G401 (cell line): ENCODE measurements around the gene DBN1. TPM values are rescaled to one million over a fixed set of nuclear protein-coding genes. Genes with fewer than 3 reads are reported as not detected.

Experiments used
- DNase-seq: peaks from one replicate; pipeline ENCODE4 v3.0.0-alpha.2; 2015; ENCODE audit warnings: low spot score
- in situ Hi-C: cut with HindIII; loops from 2 replicates; pipeline ENCODE4 v1.10.0; 2016; ENCODE audit warnings: low sequenced_read_pairs, mixed read lengths
- total RNA-seq: library from RNA; depleted of rRNA; stranded (reverse); fragments of >200 nt; shearing (Covaris generic); gene quantifications from 2 replicates; pipeline ENCODE4 v1.2.3, GENCODE V29; 2014

Gene DBN1
- total RNA-seq, 1 experiment from 2014 or later: 295 TPM

GRCh38 chr5:177447611-177448243 is 25.7 kb downstream of the DBN1 start:
- peak; percentile 36 for DNase-seq
- in situ Hi-C loops: loop anchor here (5.0 to 10.0 kb wide), 2 partner anchors 40 to 103 kb away; partner anchors contain the start of gene F12

DNA sequence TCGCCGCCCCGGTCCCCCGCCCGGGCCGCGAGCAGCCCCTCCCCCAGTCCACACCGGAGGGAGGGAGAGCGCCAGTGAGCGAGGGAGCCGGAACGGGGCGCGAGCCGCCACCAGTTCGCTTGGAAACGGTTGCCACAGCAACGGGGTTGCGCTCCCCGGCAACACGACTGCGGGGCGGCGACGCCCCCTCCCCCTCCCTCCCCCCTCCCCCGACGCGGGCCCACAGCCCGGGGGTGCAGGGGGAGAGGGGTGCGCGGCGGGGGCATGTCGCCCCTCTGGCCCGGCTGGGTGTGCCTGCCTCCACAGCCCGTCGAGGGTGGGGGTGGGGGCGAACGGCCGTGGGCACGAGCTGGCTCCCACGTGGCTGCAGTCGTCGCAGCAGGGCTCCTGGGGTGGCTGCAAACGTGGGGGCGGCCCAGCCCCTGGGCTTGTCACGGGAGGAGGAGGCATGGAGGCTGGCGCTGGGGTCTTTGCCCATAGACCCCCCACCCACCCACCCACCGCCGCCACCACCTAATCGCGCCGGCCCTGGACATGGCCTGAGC is 26.3 kb downstream of the DBN1 start:
- DNase-seq: peak; percentile 52
- in situ Hi-C loops: loop anchor here (5.0 to 10.0 kb wide), 2 partner anchors 40 to 102 kb away; partner anchors contain the start of gene F12

- in situ Hi-C loops: loop anchor here (5.0 to 10.0 kb wide), 2 partner anchors 39 to 102 kb away; partner anchors contain the start of gene F12
- peak; percentile 70 for DNase-seq
These were observed 27.0 kb downstream of the DBN1 start, which contains the start of gene PRR7 for GRCh38 chr5:177446200-177447065. Gene PRR7, plus strand, starts transcription at chr5:177446814. Its CDS starts 8,254 bp downstream, at chr5:177455068.

GRCh38 chr5:177445917-177446199 is 27.6 kb downstream of the DBN1 start:
- in situ Hi-C loops: loop anchor here (5.0 to 10.0 kb wide), 2 partner anchors 39 to 101 kb away; partner anchors contain the start of gene F12
- no peak for DNase-seq

DNA sequence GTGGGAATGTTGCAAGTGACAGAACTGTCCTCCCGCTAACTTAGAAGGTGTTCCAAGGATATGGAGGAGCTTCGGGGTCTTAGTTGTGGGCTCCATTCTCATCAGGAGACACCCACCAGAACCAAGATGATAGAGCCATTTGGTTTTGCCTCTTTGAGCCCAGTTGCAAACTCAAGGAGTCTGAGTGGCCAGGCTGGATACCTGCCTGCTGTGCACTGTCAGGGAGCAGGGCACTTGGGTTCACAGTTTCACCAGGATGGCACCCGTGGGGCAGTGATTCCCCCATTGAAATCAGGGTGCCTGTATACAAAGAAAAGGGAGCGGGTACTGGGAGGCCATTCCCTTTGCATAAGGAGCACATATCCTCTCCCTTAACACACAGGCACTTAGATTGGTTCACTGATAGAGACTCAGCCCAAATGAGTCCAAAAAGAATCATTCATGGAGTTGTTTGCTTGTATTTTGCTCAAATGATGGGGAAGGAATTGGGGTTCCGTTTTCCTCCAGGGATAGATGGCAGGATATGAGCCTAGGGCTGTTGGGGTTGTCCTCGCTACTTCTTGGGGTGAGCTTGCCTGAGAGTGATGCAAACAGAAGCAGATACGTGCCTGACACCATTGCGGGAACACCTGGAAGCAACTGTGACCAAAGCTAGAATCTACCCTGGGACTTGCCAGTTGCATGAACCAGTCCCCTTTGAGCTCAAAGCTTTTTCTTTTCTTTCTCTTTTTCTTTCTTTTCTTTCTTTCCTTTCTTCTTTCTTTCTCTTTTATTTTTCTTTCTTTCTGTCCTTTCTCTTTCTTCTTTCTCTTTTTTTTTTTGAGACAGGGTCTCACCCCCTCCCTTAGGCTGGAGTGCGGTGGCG is 28.1 kb downstream of the DBN1 start:
- no peak for DNase-seq
- in situ Hi-C loops: loop anchor here (5.0 to 10.0 kb wide), 2 partner anchors 38 to 100 kb away; partner anchors contain the start of gene F12

DNA sequence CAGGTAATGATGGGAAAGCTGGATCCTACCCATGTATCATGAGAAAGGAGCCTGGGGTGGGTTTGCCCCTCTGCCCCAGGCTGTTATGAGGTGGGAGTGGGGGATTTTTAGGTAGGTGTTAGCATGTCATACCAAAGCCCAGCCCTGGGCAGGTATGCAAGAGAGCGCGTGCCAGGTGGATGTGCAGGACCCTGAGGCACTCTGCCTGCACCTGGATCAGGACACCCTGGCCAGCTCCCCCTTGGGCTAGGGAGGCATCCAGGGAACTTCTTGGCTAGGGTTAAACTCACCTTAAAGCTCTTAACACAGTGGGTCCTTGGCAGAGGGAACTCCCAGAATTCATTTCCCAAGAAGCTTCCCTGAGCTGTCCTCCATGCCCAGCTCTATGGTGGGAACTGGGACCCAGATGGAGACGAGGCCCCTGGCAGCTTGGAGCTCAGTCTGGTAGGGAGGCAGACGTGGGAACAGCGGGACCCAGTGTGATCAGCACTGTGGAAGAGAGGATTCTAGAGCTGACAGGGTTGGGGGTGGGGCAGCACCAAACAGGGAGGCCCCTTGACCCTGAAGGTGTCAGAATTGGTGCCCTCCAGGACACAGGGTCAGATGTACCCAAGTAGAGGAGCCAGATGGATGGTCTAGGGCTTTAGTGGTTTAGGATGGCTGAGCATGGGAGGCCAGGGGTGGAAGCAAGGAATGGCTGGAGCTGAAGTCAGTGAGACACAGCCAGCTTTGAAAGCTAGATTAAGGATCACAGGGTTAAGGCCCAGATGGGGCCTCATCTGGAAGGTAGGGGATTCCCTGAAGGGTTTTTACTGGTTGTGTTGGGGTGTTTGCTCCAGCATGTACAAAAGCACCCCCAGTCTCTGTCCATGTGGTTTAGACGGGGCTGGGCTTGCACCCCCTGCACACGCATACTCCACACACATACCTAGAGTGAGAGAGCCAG is 29.1 kb downstream of the DBN1 start:
- DNase-seq: no peak
- in situ Hi-C loops: loop anchor here (5.0 to 10.0 kb wide), 2 partner anchors 37 to 100 kb away; partner anchors contain the start of gene F12

DNA sequence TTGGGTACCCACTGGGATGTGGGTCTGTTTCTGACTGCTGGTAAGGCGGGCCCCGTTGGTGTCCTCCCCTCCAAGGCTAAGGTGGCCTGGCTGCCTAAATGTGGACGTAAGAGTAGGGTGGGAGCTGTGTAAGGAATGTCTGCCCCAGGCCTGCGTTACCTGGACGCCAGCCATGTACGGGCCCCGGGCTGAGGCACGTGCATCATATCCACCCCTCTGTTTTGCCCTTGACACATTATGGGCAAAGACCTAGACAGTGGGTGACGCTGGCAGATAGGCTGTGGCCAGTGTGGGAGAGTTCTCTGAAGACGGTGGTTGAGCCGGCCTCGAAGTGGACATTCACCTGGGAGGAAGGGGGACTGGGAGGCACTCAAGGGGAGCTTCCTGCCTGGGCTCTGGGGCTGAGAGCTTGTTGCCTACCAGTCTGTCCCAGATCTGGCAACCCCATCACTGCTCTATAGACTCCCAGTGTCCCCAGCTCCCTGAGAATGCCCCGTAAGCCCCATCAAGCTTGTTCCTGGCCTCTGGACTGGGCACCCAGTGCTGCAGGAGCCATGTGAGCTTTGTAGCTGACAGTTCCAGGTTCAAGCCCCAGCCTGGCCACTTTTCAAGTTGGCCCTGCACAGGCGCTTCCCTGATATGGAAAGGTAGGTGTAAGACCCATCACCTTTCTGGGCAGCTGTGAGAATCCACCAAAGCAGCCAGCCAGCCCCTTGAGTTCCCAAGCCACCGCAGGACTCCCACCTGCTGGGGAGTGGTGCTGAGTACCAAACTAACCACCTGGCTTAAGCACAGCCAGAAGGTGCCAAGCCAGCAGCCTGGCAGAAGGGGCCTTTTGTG is 30.1 kb downstream of the DBN1 start:
- in situ Hi-C loops: loop anchor here (10.0 kb wide), 1 partner anchor 99 kb away; no protein-coding TSS in a partner anchor
- DNase-seq: no peak

GRCh38 chr5:177442066-177442826 is 31.2 kb downstream of the DBN1 start:
- in situ Hi-C loops: loop anchor here (10.0 kb wide), 1 partner anchor 97 kb away; no protein-coding TSS in a partner anchor
- no peak for DNase-seq

GRCh38 chr5:177440990-177441780 is 32.2 kb downstream of the DBN1 start:
- in situ Hi-C loops: loop anchor here (10.0 kb wide), 1 partner anchor 96 kb away; no protein-coding TSS in a partner anchor
- DNase-seq: no peak

DNA sequence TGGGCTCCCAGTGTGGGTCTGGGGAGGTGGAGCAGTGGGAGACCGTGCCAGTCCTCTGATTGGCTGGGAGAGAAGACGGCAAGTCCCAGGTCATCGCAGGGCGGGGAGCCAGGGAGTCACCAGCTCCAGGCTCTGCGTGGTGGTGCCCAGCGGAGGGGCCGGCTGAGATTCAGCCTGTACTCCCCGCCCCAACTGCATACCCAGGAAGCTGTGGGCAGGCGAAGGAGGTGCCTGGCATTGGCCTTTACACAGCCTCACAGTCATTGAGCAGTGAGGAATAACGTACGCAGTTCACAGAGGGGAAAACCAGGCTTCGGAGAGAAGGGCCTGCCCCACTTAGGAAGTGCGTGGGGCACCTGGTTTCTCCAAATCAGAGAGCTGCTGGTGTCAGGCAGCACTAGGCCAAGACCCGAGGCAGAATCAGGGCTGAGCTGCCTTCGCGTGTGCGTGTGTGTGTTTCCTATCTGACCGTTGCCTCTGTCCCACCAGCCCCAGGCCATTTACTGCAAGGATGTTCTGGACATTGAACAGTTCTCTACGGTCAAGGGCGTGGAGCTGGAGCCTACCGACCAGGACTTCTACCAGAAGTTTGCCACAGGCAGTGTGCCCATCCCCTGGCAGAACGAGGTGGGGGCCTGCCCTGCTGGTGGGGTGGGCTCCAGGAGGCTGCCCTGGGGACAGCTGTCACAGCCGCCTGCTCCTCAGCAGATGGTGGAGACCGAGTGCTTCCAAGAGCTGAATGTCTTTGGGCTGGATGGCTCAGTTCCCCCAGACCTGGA is 33.0 kb downstream of the DBN1 start:
- in situ Hi-C loops: loop anchor here (10.0 kb wide), 1 partner anchor 96 kb away; no protein-coding TSS in a partner anchor
- no peak for DNase-seq

DNA sequence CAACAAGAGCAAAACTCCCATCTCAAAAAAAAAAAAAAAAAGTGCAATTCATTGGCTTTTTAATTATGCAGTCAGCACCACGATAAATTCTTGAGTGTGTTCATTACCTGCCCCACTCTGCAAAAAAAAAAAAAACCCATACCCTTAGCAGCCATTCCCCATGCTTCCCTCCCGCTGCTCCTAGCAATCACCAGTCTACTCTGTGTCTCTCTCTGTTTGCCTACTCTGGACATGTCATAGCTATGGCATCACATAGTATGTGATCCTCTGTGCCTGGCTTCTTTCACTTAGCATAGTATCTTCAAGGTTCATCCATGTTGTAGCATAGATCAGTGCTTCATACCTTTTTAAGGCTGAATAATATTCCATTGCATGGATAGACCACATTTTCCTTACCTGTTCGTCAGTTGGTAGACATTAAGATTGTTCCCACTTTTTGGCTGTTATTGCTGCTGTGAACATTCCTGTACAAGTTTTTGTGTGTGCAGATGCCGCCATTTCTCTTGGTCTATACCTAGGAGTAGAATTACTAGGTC is 33.8 kb downstream of the DBN1 start:
- DNase-seq: no peak
- in situ Hi-C loops: loop anchor here (10.0 kb wide), 1 partner anchor 95 kb away; no protein-coding TSS in a partner anchor

DNA sequence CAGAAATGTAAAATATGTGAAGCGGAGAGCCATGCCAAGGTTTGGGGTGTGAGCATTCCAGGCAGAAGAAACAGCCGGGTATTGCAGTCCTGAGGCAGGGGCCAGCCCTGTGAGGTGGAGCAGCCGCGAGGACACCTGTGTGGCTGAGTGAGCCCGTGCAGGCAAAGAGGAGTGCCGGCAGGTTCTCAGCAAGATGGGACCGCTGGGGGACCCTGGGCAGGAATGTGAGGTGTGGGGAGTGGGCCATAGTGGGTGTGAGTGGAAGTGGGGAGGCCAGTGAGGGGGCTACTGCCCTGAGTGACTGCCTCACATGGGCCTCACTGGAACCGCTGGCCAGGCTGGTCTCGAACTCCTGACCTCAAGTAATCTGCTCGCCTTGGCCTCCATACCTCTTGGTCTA is 35.0 kb downstream of the DBN1 start:
- in situ Hi-C loops: no loop called here
- DNase-seq: no peak

DNA sequence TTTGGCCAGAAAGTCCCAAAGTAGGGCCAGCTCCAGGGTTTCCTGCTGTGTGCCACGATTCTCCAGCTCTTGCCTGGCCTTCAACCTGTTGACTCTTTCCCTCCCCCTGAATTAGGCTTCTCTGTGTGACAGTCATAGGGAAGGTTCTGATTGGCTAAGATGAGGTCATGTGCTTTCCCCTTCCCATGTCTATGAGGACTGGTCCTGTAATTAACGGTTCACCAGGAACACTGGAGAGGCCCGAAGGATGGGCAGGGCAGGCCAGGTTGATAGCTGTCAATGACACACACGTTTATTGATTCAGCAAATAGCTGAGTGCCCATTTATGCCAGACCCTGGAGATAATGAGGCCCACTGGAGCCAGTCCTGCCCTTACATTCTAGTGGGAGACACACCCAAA is 35.8 kb downstream of the DBN1 start:
- no peak for DNase-seq
- in situ Hi-C loops: no loop called here

GRCh38 chr5:177435847-177436536 is 37.4 kb downstream of the DBN1 start:
- in situ Hi-C loops: no loop called here
- no peak for DNase-seq
